Choroid plexus epithelial cell (primary cell): ENCODE results near the gene PKD1.

Experiments used
- DNase-seq: peaks from one replicate; pipeline ENCODE4 v3.0.0-alpha.2; 2010; ENCODE audit warnings: low read depth
- H3K4me3 ChIP-seq: 2 replicates; pipeline ENCODE4 v1.5.1; 2011; ENCODE audit warnings: low read depth, mild to moderate bottlenecking, control low read depth, low read length, moderate library complexity
- TF ChIP-seq, protein P1 (sequence below): conservative IDR thresholded peaks from 2 replicates; pipeline ENCODE4 v1.5.1; 2011; ENCODE audit warnings: low read depth, mild to moderate bottlenecking, control low read depth, inconsistent platforms, low read length, moderate library complexity

PKD1 gene

DNA sequence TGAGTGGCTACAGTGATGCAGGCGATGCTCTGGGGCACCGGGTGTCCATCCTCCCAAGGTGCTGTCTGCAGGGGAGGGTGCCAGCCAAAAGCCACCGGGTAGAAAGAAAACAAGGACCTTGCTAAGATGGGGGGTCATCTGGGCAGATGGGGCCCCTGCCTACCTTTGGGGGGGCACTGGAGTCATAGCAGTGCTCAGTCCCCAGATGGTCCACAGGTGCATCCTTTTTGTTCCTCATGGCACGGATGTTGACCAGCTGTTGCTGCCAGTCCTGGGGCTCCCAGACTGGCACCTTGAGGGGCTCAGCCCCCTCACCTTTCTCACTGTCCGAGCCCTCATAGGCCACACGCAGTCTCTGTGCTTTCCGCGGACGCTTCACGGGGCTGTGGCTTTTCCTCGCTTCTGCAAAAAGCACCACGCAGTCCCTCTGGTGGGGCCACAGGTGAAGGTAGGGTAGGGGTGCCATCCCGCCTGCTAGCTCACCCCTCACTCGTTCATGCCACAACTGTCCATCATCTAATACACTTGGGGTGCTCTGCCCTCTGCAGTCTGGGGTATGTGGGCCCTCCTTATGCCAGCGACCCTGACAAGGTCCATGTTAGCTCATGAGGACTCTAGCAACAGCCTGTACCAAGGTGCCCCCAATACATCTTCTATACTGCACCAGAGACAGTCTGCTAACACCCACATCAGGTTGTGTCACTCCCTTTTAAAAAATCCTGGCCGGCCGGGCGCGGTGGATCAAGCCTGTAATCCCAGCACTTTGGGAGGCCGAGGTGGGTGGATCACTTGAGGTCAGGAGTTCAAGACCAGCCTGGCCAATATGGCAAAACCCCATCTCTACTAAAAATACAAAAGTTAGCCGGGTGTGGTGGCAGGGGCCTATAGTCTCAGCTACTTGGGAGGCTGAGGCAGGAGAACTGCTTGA is 89.5 kb downstream of the PKD1 start:
- H3K4me3 ChIP-seq, result no peak overlapping the region
- no peak for DNase-seq
- TF ChIP-seq, protein P1, sequence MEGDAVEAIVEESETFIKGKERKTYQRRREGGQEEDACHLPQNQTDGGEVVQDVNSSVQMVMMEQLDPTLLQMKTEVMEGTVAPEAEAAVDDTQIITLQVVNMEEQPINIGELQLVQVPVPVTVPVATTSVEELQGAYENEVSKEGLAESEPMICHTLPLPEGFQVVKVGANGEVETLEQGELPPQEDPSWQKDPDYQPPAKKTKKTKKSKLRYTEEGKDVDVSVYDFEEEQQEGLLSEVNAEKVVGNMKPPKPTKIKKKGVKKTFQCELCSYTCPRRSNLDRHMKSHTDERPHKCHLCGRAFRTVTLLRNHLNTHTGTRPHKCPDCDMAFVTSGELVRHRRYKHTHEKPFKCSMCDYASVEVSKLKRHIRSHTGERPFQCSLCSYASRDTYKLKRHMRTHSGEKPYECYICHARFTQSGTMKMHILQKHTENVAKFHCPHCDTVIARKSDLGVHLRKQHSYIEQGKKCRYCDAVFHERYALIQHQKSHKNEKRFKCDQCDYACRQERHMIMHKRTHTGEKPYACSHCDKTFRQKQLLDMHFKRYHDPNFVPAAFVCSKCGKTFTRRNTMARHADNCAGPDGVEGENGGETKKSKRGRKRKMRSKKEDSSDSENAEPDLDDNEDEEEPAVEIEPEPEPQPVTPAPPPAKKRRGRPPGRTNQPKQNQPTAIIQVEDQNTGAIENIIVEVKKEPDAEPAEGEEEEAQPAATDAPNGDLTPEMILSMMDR, result no peak

DNA sequence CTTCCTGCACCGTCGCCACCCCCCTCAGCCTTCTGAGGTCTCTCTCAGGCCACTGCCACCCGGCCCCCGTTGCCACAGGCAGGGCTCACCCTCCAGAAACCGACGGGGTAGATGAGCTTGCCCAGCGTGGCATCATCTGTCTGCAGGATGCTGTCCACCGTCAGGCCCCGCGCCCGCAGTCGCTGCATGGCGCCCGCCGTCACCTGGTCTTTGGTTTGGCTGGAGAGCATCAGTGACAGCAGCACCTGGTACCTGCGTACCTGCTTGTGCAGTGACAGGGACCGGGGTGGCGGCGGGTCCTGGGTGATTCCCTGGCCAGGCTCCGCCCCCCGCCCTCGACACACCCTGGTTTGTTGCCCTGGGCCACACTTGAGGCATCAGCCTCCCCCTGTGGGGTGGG is 91.2 kb downstream of the PKD1 start:
- TF ChIP-seq, protein P1, result no peak
- H3K4me3 ChIP-seq, result no peak overlapping the region
- no peak for DNase-seq

DNA sequence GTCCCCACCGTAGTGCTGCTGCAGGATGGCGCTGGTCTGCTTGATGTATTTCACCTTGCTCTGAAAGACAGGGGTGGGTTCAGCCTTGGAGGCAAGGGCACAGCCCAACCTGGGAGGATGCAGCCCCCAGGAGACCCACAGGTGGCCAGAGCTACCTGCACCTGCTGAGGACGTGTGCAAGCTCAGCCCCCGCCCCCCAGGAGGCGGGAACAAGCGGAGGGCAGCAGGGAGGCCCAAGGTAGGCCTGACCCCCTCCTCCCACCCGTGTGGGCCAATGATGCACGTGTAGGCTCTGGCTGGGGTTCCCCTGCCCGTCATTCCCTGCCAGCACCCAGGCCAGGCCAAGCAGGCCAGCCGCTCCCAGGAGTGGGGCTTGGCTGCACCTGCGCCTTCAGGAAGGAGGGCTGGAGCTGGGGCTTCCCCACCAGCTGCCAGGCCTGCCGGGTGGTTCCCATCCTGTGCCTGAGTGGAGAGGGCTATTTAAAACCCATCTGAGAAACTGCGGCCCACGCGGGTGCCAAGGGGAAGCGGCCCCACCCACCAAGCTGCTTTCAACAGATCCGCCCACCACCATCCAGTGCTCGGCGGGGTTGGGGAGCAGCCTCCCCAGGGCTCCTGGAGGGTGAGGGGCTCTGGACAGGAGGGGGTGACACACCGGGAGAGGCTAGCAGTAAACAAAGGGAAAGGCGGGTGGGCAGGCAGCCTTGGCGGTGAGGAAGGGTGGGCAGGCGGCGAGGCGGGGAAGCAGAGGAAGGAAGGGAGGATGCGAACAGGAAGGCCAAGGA is 91.8 kb downstream of the PKD1 start:
- no peak overlapping the region for H3K4me3 ChIP-seq
- no peak for DNase-seq
- TF ChIP-seq, protein P1, result no peak

DNA sequence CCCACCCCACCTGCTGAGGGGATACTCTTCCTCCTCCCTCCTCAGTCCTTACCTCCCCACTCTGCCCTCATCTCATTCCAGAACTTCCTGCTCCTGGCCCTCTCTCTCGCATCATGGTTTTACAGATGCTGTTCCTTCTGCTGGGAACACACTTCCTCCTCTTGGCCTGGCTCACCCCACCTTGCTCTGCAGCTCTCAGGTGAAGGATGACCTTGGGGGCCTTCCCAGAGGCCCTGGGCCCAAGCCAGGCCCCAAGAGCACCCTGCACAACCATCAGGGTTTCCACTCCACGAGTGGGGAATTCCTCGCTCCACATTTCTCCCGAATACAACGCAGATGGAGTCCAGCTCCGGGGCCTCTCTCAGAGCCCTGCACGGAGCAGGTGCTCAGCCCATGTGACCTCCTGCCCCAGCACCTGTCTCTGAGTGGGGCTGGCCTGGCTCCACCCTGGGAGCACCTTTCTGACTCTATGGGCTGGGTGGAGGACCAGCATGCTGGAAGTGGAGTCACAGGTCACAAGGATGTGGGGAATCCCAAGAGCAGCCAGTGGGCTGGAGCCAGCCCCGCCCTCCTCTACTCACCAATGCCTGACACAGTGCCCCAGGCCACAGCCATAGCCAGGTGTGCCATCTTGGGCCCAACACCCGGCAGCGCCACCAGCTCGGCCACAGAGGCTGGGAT is 92.6 kb downstream of the PKD1 start:
- no peak overlapping the region for H3K4me3 ChIP-seq
- no peak for DNase-seq
- TF ChIP-seq, protein P1, result no peak

DNA sequence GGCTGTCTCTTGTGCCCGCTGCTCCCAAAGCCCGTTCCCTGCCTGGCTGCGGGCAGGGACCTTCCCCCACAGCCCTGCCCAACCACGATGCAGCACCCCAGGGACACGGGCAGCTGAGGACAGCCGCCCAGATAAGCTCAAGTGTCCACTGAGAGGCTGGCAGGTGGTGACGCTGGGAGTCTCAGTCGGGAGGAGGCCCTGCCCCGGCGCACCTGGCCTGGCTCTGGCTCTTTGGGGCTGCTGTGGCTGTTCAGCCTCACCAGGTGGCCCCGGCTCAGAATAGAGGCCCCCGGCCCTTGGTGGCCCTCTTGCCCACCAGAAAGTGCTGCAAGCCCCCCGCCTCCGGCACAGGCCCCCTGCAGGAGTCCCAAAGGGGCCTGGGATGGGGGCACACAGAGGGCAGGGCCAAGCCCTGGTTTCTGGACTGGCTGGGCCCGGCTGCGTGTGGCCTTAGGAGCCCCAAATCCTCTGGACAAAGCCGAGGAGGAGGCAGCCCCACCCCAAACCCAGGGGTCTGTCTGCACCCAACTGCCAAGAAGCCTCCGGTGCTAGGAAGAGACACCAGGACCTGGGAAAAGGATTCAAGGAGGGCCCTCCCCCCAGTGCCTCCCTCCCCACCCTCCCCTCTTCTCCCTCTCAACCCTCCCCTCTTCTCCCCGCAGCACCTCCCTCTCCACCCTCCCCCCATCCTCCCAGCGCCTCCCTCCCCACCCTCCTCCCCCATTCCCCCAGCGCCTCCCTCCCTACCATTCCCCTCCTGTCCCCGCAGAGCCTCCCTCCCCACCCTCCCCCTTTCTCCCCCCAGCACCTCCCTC is 93.3 kb downstream of the PKD1 start:
- TF ChIP-seq, protein P1, result no peak
- no peak for DNase-seq
- no peak overlapping the region for H3K4me3 ChIP-seq

DNA sequence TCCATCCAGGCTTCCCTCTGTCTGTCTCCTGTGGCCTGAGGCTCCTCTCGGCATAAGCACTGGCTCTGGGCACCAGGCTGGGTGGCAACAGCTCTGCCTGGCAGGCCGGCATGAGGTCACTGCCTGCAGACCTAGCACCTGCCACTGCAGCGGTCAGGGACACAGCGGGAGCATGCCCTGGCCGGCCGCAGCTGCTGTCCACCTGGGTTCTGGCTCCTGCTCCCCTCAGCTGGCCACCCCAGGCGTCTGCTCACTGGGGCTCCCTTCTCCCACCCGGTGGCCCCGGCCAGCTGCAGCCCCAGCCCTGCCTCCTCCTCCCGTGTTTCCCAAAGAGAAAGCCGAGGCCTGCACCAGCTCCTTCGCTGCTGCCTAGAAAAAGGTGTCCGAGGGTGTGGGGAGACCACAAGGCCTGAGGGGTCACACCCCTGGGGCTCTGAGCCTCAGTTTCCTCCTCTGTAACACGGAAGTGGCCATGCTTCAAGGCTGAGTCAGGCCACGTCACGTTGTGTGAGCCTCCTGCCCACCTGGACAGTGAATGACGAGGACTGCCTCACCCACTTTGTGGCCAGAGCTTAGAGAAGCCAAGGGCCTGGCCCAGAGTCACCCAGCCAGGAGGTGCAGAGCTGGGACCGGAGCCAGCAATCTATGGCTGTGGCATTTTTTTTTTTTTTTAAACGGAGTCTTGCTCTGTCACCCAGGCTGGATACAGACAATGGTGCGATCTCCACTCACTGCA is 94.7 kb downstream of the PKD1 start:
- no peak overlapping the region for H3K4me3 ChIP-seq
- no peak for DNase-seq
- TF ChIP-seq, protein P1, result no peak
